ENCODE data around the gene TMEM170B. TPM values are rescaled to one million over a fixed set of nuclear protein-coding genes. Genes with fewer than 3 reads are reported as not detected.

The TMEM170B gene
- total RNA-seq, 1 experiment from 2014 or later = 3.5 TPM

GRCh38 chr6:11595903-11596302 lies 58.4 kb downstream of the TMEM170B start:
- DNase-seq (ENCODE audit: low spot score) (peak; percentile 29), ATAC-seq (peak; percentile 93)
- ChIA-PET POLR2A (no interaction called here), CTCF (interaction anchor here (0.6 to 2.4 kb wide), 28 partner anchors 10 to 1006 kb away, joined by 3 to 15 read pairs (median 4); partner anchors contain the start of gene EDN1)
- H3K27me3 Mint-ChIP-seq (ENCODE audit: low read depth) = peaks cover 2% of the 10 kb centered on the region; the same call in 1 of the 2 replicates
- no peak overlapping the region for H3K4me3 Mint-ChIP-seq
- peaks cover 8% of the 10 kb centered on the region; the same call in 1 of the 2 replicates for H3K9me3 Mint-ChIP-seq
- peaks cover 18% of the 10 kb centered on the region for H3K4me1 Mint-ChIP-seq
- no peaks in the 10 kb centered on the region for H3K36me3 Mint-ChIP-seq
- peak overlapping the region; percentile 61; the same call in 1 of the 2 replicates for H3K27ac Mint-ChIP-seq
- TF ChIP-seq GRHL2 (CRISPR knock-in tag; IDR thresholded peaks at IDR 0.05; ENCODE audit: insufficient replicate concordance, severe bottlenecking) = no peak
- TF ChIP-seq, protein P1, sequence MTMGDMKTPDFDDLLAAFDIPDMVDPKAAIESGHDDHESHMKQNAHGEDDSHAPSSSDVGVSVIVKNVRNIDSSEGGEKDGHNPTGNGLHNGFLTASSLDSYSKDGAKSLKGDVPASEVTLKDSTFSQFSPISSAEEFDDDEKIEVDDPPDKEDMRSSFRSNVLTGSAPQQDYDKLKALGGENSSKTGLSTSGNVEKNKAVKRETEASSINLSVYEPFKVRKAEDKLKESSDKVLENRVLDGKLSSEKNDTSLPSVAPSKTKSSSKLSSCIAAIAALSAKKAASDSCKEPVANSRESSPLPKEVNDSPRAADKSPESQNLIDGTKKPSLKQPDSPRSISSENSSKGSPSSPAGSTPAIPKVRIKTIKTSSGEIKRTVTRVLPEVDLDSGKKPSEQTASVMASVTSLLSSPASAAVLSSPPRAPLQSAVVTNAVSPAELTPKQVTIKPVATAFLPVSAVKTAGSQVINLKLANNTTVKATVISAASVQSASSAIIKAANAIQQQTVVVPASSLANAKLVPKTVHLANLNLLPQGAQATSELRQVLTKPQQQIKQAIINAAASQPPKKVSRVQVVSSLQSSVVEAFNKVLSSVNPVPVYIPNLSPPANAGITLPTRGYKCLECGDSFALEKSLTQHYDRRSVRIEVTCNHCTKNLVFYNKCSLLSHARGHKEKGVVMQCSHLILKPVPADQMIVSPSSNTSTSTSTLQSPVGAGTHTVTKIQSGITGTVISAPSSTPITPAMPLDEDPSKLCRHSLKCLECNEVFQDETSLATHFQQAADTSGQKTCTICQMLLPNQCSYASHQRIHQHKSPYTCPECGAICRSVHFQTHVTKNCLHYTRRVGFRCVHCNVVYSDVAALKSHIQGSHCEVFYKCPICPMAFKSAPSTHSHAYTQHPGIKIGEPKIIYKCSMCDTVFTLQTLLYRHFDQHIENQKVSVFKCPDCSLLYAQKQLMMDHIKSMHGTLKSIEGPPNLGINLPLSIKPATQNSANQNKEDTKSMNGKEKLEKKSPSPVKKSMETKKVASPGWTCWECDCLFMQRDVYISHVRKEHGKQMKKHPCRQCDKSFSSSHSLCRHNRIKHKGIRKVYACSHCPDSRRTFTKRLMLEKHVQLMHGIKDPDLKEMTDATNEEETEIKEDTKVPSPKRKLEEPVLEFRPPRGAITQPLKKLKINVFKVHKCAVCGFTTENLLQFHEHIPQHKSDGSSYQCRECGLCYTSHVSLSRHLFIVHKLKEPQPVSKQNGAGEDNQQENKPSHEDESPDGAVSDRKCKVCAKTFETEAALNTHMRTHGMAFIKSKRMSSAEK (CRISPR knock-in tag; IDR thresholded peaks at IDR 0.05; ENCODE audit: borderline replicate concordance) = no peak
- TF ChIP-seq HMGA2 (CRISPR knock-in tag; IDR thresholded peaks at IDR 0.05) = no peak
- TF ChIP-seq OVOL2 (CRISPR knock-in tag; IDR thresholded peaks at IDR 0.05; ENCODE audit: borderline replicate concordance) = no peak
- TF ChIP-seq NFATC4 (CRISPR knock-in tag; IDR thresholded peaks at IDR 0.05) = no peak
- TF ChIP-seq ELF4 (CRISPR knock-in tag; IDR thresholded peaks at IDR 0.05; ENCODE audit: low read depth) = no peak
- TF ChIP-seq EMX1 (CRISPR knock-in tag; IDR thresholded peaks at IDR 0.05) = no peak
- TF ChIP-seq, protein P2, sequence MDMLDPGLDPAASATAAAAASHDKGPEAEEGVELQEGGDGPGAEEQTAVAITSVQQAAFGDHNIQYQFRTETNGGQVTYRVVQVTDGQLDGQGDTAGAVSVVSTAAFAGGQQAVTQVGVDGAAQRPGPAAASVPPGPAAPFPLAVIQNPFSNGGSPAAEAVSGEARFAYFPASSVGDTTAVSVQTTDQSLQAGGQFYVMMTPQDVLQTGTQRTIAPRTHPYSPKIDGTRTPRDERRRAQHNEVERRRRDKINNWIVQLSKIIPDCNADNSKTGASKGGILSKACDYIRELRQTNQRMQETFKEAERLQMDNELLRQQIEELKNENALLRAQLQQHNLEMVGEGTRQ (CRISPR knock-in tag; IDR thresholded peaks at IDR 0.05) = no peak
- TF ChIP-seq, protein P3, sequence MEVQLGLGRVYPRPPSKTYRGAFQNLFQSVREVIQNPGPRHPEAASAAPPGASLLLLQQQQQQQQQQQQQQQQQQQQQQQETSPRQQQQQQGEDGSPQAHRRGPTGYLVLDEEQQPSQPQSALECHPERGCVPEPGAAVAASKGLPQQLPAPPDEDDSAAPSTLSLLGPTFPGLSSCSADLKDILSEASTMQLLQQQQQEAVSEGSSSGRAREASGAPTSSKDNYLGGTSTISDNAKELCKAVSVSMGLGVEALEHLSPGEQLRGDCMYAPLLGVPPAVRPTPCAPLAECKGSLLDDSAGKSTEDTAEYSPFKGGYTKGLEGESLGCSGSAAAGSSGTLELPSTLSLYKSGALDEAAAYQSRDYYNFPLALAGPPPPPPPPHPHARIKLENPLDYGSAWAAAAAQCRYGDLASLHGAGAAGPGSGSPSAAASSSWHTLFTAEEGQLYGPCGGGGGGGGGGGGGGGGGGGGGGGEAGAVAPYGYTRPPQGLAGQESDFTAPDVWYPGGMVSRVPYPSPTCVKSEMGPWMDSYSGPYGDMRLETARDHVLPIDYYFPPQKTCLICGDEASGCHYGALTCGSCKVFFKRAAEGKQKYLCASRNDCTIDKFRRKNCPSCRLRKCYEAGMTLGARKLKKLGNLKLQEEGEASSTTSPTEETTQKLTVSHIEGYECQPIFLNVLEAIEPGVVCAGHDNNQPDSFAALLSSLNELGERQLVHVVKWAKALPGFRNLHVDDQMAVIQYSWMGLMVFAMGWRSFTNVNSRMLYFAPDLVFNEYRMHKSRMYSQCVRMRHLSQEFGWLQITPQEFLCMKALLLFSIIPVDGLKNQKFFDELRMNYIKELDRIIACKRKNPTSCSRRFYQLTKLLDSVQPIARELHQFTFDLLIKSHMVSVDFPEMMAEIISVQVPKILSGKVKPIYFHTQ (CRISPR knock-in tag; IDR thresholded peaks at IDR 0.05) = no peak
- no peak for TF ChIP-seq ATF2 (CRISPR knock-in tag; IDR thresholded peaks at IDR 0.05; ENCODE audit: borderline replicate concordance, low read depth)
- no peak for TF ChIP-seq IRF1 (CRISPR knock-in tag; IDR thresholded peaks at IDR 0.05)
- no peak for TF ChIP-seq ZBTB43 (CRISPR knock-in tag; IDR thresholded peaks at IDR 0.05)
- no peak for TF ChIP-seq HMGXB4 (CRISPR knock-in tag; IDR thresholded peaks at IDR 0.05)
- TF ChIP-seq NR1H2 (CRISPR knock-in tag; IDR thresholded peaks at IDR 0.05) = no peak
- TF ChIP-seq ZNF263 (CRISPR knock-in tag; IDR thresholded peaks at IDR 0.05; ENCODE audit: low read depth) = no peak
